Measurements from ENCODE around the gene MINDY4.

- peak in 1 of 7 experiments; percentile 11 for TF ChIP-seq CTCF (IDR thresholded peaks at IDR 0.05)
- no peak for TF ChIP-seq POLR2A (IDR thresholded peaks at IDR 0.05)
Observed at GRCh38 chr7:30907527-30908267, 136.5 kb downstream of the MINDY4 start.
